ENCODE measurements around the gene NT5DC1.

DNA sequence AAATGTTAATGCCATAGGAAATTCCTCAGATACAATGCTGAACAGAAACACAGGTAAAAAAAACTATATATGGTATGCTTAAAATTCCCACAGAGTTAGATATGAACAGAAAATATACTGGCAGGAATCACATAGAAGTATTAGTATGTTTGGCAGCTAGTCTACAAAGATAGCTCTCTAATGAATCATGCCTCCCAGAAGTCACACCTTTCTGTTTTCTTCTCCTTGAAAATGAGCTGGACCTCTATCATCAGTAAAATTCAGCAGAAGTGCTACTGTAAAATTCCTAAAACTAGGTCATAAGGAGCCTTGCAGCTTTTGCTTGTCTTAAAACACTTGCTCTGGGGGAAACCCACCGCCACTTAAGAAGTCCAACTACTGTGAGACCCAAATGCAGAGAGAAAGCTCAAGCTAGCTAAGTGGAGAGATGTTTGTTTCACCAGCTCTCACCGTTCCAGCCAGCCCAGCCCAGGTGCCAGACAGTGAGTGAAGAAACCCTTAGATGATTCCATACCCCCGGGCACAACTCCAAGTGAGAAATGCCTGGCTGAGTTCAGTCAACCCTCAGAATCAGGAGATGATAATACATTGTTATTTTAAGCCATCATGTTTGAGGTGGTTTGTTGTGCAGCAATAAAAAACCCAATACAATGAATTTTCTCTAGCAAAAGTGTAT, 110.2 kb downstream of the NT5DC1 start:
- TF ChIP-seq, protein P1, sequence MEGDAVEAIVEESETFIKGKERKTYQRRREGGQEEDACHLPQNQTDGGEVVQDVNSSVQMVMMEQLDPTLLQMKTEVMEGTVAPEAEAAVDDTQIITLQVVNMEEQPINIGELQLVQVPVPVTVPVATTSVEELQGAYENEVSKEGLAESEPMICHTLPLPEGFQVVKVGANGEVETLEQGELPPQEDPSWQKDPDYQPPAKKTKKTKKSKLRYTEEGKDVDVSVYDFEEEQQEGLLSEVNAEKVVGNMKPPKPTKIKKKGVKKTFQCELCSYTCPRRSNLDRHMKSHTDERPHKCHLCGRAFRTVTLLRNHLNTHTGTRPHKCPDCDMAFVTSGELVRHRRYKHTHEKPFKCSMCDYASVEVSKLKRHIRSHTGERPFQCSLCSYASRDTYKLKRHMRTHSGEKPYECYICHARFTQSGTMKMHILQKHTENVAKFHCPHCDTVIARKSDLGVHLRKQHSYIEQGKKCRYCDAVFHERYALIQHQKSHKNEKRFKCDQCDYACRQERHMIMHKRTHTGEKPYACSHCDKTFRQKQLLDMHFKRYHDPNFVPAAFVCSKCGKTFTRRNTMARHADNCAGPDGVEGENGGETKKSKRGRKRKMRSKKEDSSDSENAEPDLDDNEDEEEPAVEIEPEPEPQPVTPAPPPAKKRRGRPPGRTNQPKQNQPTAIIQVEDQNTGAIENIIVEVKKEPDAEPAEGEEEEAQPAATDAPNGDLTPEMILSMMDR (conservative IDR thresholded peaks at IDR 0.05) = no peak
- TF ChIP-seq ZFX (IDR thresholded peaks at IDR 0.05) = no peak
